Osteoblast (primary cell): ENCODE measurements around the gene GATD1. TPM values are rescaled to one million over a fixed set of nuclear protein-coding genes. Genes with fewer than 3 reads are reported as not detected.
A peak's percentile ranks its signal among the peaks of the same experiment; 100 is the strongest.

Experiments
- DNase-seq: peaks from one replicate; pipeline ENCODE4 v3.0.0; 2011; ENCODE audit warnings: low spot score, mixed read lengths; ENCODE audit not compliant: insufficient read length; ENCODE audit errors: missing footprints
- H2AFZ ChIP-seq: 2 replicates; pipeline ENCODE4 v1.6.0; 2011; ENCODE audit warnings: mild to moderate bottlenecking, low read length
- H3K27ac ChIP-seq: 2 replicates; pipeline ENCODE4 v1.5.1; 2011; ENCODE audit warnings: mild to moderate bottlenecking, low read depth, low read length, moderate library complexity
- H3K27me3 ChIP-seq: 2 replicates; pipeline ENCODE4 v1.6.0; 2012; ENCODE audit warnings: mild to moderate bottlenecking, control low read depth, inconsistent platforms, low read length, moderate library complexity; ENCODE audit not compliant: insufficient read depth
- H3K36me3 ChIP-seq: 2 replicates; pipeline ENCODE4 v1.5.1; 2011; ENCODE audit warnings: mild to moderate bottlenecking, low read length, control low read depth, moderate library complexity; ENCODE audit not compliant: insufficient read depth
- H3K4me1 ChIP-seq: 2 replicates; pipeline ENCODE4 v1.5.1; 2011; ENCODE audit warnings: mild to moderate bottlenecking, low read length, control low read depth, moderate library complexity; ENCODE audit not compliant: insufficient read depth
- H3K4me2 ChIP-seq: 2 replicates; pipeline ENCODE4 v1.6.0; 2011; ENCODE audit warnings: mild to moderate bottlenecking, low read length; ENCODE audit not compliant: insufficient read depth
- H3K4me3 ChIP-seq: fragments of 200-600 bp; sonication (generic); 3 replicates; pipeline ENCODE4 v1.5.1; 2012; ENCODE audit warnings: mild to moderate bottlenecking, low read length, inconsistent platforms; ENCODE audit not compliant: insufficient read depth
- H3K79me2 ChIP-seq: 2 replicates; pipeline ENCODE4 v1.6.0; 2012; ENCODE audit warnings: mild to moderate bottlenecking, low read length, control low read depth, inconsistent platforms; ENCODE audit not compliant: insufficient read depth
- H3K9me3 ChIP-seq: 2 replicates; pipeline ENCODE4 v1.5.1; 2011; ENCODE audit warnings: low read depth, low read length, control low read depth
- H4K20me1 ChIP-seq: 2 replicates; pipeline ENCODE4 v1.6.0; 2012; ENCODE audit warnings: mild to moderate bottlenecking, low read length, control low read depth; ENCODE audit not compliant: insufficient read depth
- total RNA-seq: library from RNA; depleted of rRNA; stranded (reverse); fragments of >200 nt; gene quantifications from 2 replicates; pipeline ENCODE4 v1.2.3, GENCODE V29; 2012
- TF ChIP-seq, protein P1 (sequence below): IDR thresholded peaks from 2 replicates; pipeline ENCODE4 v1.5.1; 2011; ENCODE audit warnings: mild to moderate bottlenecking, low read depth, low read length, moderate library complexity; ENCODE audit errors: extremely low read depth

GATD1 gene
- total RNA-seq, 1 donor: 37.3 TPM

DNA sequence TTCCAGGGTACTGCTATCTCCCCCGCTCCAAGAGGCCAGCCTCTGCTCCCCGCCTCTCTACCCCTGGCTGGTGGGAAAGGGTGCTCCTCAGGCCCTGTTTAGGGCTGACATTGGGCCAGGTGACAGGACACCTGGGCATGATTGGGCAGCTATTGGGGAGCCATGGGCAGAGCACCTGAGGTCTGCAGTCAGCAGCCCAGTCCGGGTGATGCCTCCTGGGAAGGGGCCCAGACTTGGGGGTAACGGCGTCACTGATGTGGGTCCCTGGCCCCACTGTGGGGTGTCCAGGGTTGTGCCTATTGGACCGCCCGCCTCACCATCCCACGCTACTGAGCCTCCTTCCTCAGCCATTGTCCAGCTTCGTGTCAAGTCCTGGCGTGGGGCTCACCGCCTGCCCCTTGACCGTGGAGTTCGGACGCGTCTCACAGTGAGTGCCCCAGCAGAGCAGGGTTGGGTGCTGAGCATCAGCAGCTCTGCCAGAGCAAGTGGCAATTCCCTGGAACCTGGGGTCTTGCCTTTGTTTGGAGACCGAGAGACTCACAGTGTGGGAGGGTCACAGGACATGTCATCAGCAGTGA is 2.8 kb upstream of the GATD1 start:
- Histone ChIP-seq H3K27me3 (no peaks in the 10 kb centered on the region), H3K4me3 (no peak overlapping the region), H3K36me3 (peaks cover 10% of the 10 kb centered on the region), H2AFZ (no peak overlapping the region), H3K4me1 (peaks cover 24% of the 10 kb centered on the region), H3K27ac (no peak overlapping the region), H3K9me3 (no peaks in the 10 kb centered on the region), H4K20me1 (peaks cover 31% of the 10 kb centered on the region), H3K4me2 (no peak overlapping the region), H3K79me2 (peaks cover 55% of the 10 kb centered on the region)
- TF ChIP-seq, protein P1, sequence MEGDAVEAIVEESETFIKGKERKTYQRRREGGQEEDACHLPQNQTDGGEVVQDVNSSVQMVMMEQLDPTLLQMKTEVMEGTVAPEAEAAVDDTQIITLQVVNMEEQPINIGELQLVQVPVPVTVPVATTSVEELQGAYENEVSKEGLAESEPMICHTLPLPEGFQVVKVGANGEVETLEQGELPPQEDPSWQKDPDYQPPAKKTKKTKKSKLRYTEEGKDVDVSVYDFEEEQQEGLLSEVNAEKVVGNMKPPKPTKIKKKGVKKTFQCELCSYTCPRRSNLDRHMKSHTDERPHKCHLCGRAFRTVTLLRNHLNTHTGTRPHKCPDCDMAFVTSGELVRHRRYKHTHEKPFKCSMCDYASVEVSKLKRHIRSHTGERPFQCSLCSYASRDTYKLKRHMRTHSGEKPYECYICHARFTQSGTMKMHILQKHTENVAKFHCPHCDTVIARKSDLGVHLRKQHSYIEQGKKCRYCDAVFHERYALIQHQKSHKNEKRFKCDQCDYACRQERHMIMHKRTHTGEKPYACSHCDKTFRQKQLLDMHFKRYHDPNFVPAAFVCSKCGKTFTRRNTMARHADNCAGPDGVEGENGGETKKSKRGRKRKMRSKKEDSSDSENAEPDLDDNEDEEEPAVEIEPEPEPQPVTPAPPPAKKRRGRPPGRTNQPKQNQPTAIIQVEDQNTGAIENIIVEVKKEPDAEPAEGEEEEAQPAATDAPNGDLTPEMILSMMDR: no peak
- no peak for DNase-seq

DNA sequence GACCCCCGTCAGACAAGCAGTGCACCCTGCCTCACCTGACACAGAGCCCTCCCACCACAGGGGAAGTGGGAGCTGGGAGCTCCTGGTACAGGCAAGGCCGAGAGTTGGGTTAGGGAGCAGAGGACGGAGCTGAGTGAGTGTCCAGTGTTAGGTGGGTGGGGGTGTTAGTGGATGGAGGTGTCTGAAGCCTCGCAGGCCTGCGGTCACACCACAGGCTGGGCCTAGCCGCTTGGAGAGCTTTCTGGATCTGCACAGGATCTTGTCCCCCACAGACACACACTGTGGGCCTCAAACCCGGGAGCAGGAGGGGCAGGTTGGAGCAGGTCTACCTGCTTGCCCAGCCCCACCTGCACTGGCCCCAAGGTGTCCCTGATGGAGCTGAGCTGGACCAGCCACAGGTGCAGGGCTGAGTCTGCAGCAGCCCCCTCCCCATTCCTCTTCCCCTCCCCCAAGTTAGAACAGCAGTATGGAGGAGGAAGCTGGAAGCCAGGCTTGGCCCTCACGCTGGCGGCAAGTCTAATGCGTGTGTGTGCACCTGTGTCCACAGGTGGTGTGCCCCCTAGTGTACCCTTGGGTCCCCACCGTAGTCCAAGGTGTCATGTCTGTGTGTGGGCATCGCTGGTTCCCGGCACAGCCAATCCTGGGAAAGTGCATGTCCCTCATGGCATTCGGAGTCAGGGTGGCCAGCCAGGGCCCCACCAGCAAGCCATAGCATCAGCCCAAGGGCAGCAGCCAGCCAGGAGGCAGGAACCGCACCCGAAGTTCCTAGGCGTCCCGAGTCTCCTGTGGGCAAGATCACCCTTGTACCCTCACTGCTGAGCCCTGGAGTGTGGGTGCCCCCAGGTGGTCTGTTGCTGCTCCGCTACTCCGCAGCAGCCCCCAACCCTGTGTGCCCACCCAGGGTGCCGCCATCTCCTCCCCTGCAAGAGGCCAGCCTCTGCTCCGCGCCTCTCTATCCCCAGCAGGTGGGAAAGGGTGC is 2.0 kb upstream of the GATD1 start:
- Histone ChIP-seq H3K4me2 (no peak overlapping the region), H4K20me1 (peaks cover 38% of the 10 kb centered on the region), H3K4me1 (peaks cover 26% of the 10 kb centered on the region), H3K27ac (no peak overlapping the region), H2AFZ (no peak overlapping the region), H3K79me2 (peaks cover 63% of the 10 kb centered on the region), H3K27me3 (no peaks in the 10 kb centered on the region), H3K36me3 (peaks cover 11% of the 10 kb centered on the region), H3K9me3 (no peaks in the 10 kb centered on the region), H3K4me3 (no peak overlapping the region)
- TF ChIP-seq, protein P1: no peak
- no peak for DNase-seq

DNA sequence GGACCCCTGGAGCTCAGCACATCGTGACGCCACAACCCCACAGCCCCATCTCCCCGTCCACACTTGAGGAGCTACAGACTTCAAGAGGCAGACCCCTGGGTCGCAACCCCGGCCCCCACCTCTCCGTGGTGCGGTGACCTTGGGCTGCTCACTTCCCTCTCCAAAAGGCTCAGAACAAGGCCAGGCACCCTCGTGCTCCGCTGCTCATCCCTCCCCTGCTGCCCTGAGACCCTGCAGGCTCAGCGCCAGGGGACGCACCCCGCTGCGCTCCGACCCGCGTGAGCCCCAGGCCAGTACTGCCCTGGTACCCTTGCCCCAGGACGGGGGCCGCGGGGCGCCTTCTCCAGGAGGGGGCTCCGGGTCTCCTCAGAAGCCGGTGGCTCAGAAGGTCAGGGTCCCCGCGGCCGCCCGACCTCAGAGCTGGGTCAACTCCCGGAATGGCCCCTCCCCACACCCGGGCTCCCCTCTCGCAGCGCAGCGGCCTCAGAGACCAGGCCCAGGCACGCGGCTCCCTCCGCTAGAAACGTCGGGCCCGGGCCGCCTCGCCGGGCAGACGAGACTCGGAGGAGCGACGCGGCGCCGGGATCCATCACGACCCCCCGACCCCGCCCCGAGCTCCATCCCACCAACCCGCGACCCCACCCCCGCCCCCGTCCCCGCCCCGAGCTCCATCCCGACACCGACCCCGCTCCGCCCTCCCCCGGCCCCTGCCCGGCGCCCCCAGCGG is 563 bp downstream of the GATD1 start:
- no peaks in the 10 kb centered on the region for H3K27me3 ChIP-seq
- H3K9me3 ChIP-seq: no peaks in the 10 kb centered on the region
- peak overlapping the region; percentile 88 for H3K4me3 ChIP-seq
- TF ChIP-seq, protein P1: no peak
- H3K79me2 ChIP-seq: peaks cover 87% of the 10 kb centered on the region
- H3K4me2 ChIP-seq: peak overlapping the region; percentile 91
- H4K20me1 ChIP-seq: peaks cover 56% of the 10 kb centered on the region
- peaks cover 20% of the 10 kb centered on the region for H3K4me1 ChIP-seq
- no peak overlapping the region for H2AFZ ChIP-seq
- peaks cover 32% of the 10 kb centered on the region for H3K36me3 ChIP-seq
- peak; percentile 95 for DNase-seq
- peak overlapping the region; percentile 48 for H3K27ac ChIP-seq
